Testis (tissue), 2 donors: ENCODE measurements around the gene SIK2.

Experiments used
- POLR2A ChIP-seq: fragments of 450-650 bp; IDR thresholded peaks from one replicate; pipeline ENCODE4 v1.6.1; 2017; ENCODE audit warnings: antibody characterized with exemption, mild to moderate bottlenecking, moderate library complexity
- TF ChIP-seq, protein P1 (sequence below), 3 experiments: fragments of 450-650 bp in 2 of 3; fragments of 200-600 bp in 1 of 3; sonication (generic) in 1 of 3; IDR thresholded peaks; one replicate each; pipeline ENCODE4 v1.5.1; 2016 to 2019; ENCODE audit warnings: antibody characterized with exemption in 3 of 3, mild to moderate bottlenecking in 2 of 3, moderate library complexity in 1 of 3

DNA sequence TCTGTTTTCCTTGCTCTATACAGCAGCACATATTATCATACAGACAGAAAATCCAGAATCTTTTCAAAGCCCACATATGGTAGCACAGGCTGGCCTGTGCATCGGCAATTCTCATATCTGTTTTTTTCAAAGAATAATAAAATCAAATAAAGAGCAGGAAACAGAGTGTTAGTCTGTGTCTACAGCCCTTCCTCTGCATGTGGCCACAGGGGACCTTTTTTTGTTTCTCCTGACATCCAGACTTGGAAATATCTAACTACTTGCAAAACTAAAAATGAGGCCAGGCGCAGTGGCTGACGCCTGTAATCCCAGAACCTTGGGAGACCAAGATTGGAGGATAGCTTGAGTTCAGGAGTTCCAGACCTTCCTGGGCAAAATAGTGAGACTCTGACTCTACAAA lies 41.4 kb upstream of the SIK2 start:
- TF ChIP-seq, protein P1, sequence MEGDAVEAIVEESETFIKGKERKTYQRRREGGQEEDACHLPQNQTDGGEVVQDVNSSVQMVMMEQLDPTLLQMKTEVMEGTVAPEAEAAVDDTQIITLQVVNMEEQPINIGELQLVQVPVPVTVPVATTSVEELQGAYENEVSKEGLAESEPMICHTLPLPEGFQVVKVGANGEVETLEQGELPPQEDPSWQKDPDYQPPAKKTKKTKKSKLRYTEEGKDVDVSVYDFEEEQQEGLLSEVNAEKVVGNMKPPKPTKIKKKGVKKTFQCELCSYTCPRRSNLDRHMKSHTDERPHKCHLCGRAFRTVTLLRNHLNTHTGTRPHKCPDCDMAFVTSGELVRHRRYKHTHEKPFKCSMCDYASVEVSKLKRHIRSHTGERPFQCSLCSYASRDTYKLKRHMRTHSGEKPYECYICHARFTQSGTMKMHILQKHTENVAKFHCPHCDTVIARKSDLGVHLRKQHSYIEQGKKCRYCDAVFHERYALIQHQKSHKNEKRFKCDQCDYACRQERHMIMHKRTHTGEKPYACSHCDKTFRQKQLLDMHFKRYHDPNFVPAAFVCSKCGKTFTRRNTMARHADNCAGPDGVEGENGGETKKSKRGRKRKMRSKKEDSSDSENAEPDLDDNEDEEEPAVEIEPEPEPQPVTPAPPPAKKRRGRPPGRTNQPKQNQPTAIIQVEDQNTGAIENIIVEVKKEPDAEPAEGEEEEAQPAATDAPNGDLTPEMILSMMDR (IDR thresholded peaks at IDR 0.05), result peak in 1 of 3 experiments; percentile 4
- no peak for TF ChIP-seq POLR2A
